Measurements from ENCODE around the gene CORO7. TPM values are rescaled to one million over a fixed set of nuclear protein-coding genes. Genes with fewer than 3 reads are reported as not detected.

The CORO7 gene
- polyA plus RNA-seq, 3 donors, result 44.7 to 181 (median 68.4) TPM

GRCh38 chr16:4356820-4357219, 59.6 kb downstream of the CORO7 start:
- 96% methylated on average over 5 of the region's 7 CpGs for WGBS (ENCODE audit: insufficient coverage)
- no peak overlapping the region for H3K4me3 ChIP-seq (replicated peaks in 1 of 3; ENCODE audit: low read depth in 2 of 3, low read length in 3 of 3)
- H3K79me2 ChIP-seq (ENCODE audit: insufficient read depth, low read length), result no peaks in the 10 kb centered on the region
- no peak overlapping the region for H3K27ac ChIP-seq (ENCODE audit: low read depth in 1 of 2, low read length in 2 of 2)
- H4K20me1 ChIP-seq (ENCODE audit: insufficient read depth, low read length), result peaks cover 67% of the 10 kb centered on the region
- no peak overlapping the region for H3K9ac ChIP-seq (ENCODE audit: insufficient read depth, low read length, poor library complexity, severe bottlenecking)
- H3K4me2 ChIP-seq (replicated peaks; ENCODE audit: extremely low read depth, low read length, poor library complexity, severe bottlenecking), result no peak overlapping the region
- H3K27me3 ChIP-seq (ENCODE audit: control insufficient read depth in 2 of 2, insufficient read depth in 2 of 2, low read length in 2 of 2), result no peaks in the 10 kb centered on the region
- Mint-ChIP-seq H3K9me3 (no peaks in the 10 kb centered on the region), H3K4me3 (no peak overlapping the region), H3K4me1 (peaks cover 3% of the 10 kb centered on the region), H3K27me3 (ENCODE audit: low read depth in 3 of 3) (peaks cover 1 to 3% (median 1%) of the 10 kb centered on the region in 3 donors), H3K36me3 (peaks cover 53 to 83% of the 10 kb centered on the region in 2 donors), H3K27ac (no peak overlapping the region)
- H3K9me3 ChIP-seq (replicated peaks in 1 of 2; ENCODE audit: control insufficient read depth in 1 of 2, insufficient read depth in 1 of 2, low read length in 2 of 2), result no peaks in the 10 kb centered on the region
- no peak for DNase-seq
- H3K4me1 ChIP-seq (ENCODE audit: control insufficient read depth in 1 of 2, insufficient read depth in 2 of 2, low read length in 2 of 2), result no peaks in the 10 kb centered on the region
- TF ChIP-seq CTCF (IDR thresholded peaks at IDR 0.05), result no peak
- no peak overlapping the region for H2AFZ ChIP-seq (ENCODE audit: insufficient read depth, low read depth, low read length, poor library complexity, severe bottlenecking)
- intact Hi-C loops (cut with micrococcal nuclease), result no loop called here
- H3K36me3 ChIP-seq (replicated peaks in 1 of 2; ENCODE audit: control insufficient read depth in 1 of 2, insufficient read depth in 2 of 2, low read length in 2 of 2), result peaks cover 68 to 77% of the 10 kb centered on the region in 2 donors

- H3K9me3 ChIP-seq (replicated peaks in 1 of 2; ENCODE audit: control insufficient read depth in 1 of 2, insufficient read depth in 1 of 2, low read length in 2 of 2), result no peaks in the 10 kb centered on the region
- no peak for TF ChIP-seq CTCF (IDR thresholded peaks at IDR 0.05)
- H3K27ac Mint-ChIP-seq, result peak overlapping the region in 1 of 7 donors; percentile 79
- no peaks in the 10 kb centered on the region for H3K27me3 ChIP-seq (ENCODE audit: control insufficient read depth in 2 of 2, insufficient read depth in 2 of 2, low read length in 2 of 2)
- DNase-seq, result no peak
- over 99% methylated on average over 10 of the region's 20 CpGs for WGBS (ENCODE audit: insufficient coverage)
- H2AFZ ChIP-seq (ENCODE audit: insufficient read depth, low read depth, low read length, poor library complexity, severe bottlenecking), result no peak overlapping the region
- no peak overlapping the region for H3K4me3 ChIP-seq (replicated peaks in 1 of 3; ENCODE audit: low read depth in 2 of 3, low read length in 3 of 3)
- peaks cover 13% of the 10 kb centered on the region for H3K79me2 ChIP-seq (ENCODE audit: insufficient read depth, low read length)
- H3K27ac ChIP-seq (ENCODE audit: low read depth in 1 of 2, low read length in 2 of 2), result no peak overlapping the region
- H3K36me3 Mint-ChIP-seq, result peaks cover 41 to 62% of the 10 kb centered on the region in 2 donors
- H3K4me2 ChIP-seq (replicated peaks; ENCODE audit: extremely low read depth, low read length, poor library complexity, severe bottlenecking), result no peak overlapping the region
- peaks cover 49 to 56% of the 10 kb centered on the region in 2 donors for H3K36me3 ChIP-seq (replicated peaks in 1 of 2; ENCODE audit: control insufficient read depth in 1 of 2, insufficient read depth in 2 of 2, low read length in 2 of 2)
- H3K27me3 Mint-ChIP-seq (ENCODE audit: low read depth in 3 of 3), result peaks cover 0 to 3% (median 1%) of the 10 kb centered on the region in 3 donors
- no peaks in the 10 kb centered on the region for H3K9me3 Mint-ChIP-seq
- no peak overlapping the region for H3K4me3 Mint-ChIP-seq
- H3K4me1 Mint-ChIP-seq, result peaks cover 15% of the 10 kb centered on the region
- H3K4me1 ChIP-seq (ENCODE audit: control insufficient read depth in 1 of 2, insufficient read depth in 2 of 2, low read length in 2 of 2), result peaks cover 13 to 16% of the 10 kb centered on the region in 2 donors
- no peak overlapping the region for H3K9ac ChIP-seq (ENCODE audit: insufficient read depth, low read length, poor library complexity, severe bottlenecking)
- H4K20me1 ChIP-seq (ENCODE audit: insufficient read depth, low read length), result peaks cover 53% of the 10 kb centered on the region
- intact Hi-C loops (cut with micrococcal nuclease), result no loop called here
These were observed 61.6 kb downstream of the CORO7 start for GRCh38 chr16:4354512-4355409.

Data from CD14-positive monocyte (primary cell).